ENCODE data around the gene FCHO2. TPM values are rescaled to one million over a fixed set of nuclear protein-coding genes. Genes with fewer than 3 reads are reported as not detected.

The FCHO2 gene
- total and polyA plus RNA-seq, 2 donors (not counting 3 experiments of a cell fraction or from before 2014, with no cell fraction given) = 12.0 to 25.2 TPM

DNA sequence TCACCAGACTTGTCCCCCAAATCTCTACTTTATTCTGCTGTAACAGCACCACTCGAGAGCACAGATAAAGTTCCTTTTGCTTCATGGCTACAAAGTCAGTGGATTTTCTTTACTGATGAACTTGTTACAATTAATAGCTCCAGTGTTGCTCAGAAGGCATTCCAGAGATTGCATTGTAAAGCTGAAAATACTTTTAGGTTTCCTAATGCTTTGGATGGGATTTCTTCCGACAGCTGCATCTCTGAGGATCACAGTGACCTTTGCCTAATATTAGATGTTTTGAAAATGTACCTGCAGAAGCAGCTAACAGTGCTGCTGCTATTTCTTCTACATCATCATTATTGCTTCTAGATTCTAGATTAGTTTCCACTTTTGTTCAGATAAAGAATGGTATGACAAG is 105.8 kb downstream of the FCHO2 start:
- H3K4me3 ChIP-seq (replicated peaks in 1 of 3; ENCODE audit: insufficient read depth in 1 of 3, low read depth in 1 of 3, low read length in 3 of 3) = no peak overlapping the region
- H3K36me3 ChIP-seq (ENCODE audit: control insufficient read depth in 2 of 2, extremely low read depth in 1 of 2, insufficient read depth in 2 of 2, low read length in 2 of 2) = peaks cover 0 to 2% of the 10 kb centered on the region in 2 experiments
- FAIRE-seq (no peak), DNase-seq (ENCODE audit: low read depth, low spot score) (no peak)
- no TSS peak for BruUV-seq (replicated peaks)
- dilution Hi-C loops (cut with MboI; ENCODE audit: extremely low pct_ligation_motif_present, low sequenced_read_pairs) = no loop called here
- H3K9me1 ChIP-seq (replicated peaks; ENCODE audit: control insufficient read depth, extremely low read depth, insufficient read depth, low read length) = no peaks in the 10 kb centered on the region
- H3K4me1 ChIP-seq (ENCODE audit: control insufficient read depth, extremely low read depth, insufficient read depth, low read length) = no peaks in the 10 kb centered on the region
- POLR2A ChIA-PET = no interaction called here
- no peak overlapping the region for H3K27ac ChIP-seq (ENCODE audit: insufficient read depth, low read depth, low read length)
- H3K79me2 ChIP-seq (ENCODE audit: control insufficient read depth, insufficient read depth, low read length) = no peaks in the 10 kb centered on the region
- H3K9ac ChIP-seq (replicated peaks; ENCODE audit: extremely low read depth, insufficient read depth, low read length) = no peak overlapping the region
- intact Hi-C loops (cut with micrococcal nuclease) = no loop called here
- no peaks in the 10 kb centered on the region for H3K9me3 ChIP-seq (replicated peaks; ENCODE audit: control insufficient read depth, insufficient read depth, low read length)
- no peaks in the 10 kb centered on the region for H3K27me3 ChIP-seq (ENCODE audit: control insufficient read depth in 2 of 2, insufficient read depth in 2 of 2, low read length in 2 of 2)
- H4K20me1 ChIP-seq (replicated peaks; ENCODE audit: control insufficient read depth, extremely low read depth, insufficient read depth, low read length) = no peaks in the 10 kb centered on the region
- H2AFZ ChIP-seq (ENCODE audit: low read depth, low read length) = no peak overlapping the region
- TF ChIP-seq, protein P1, sequence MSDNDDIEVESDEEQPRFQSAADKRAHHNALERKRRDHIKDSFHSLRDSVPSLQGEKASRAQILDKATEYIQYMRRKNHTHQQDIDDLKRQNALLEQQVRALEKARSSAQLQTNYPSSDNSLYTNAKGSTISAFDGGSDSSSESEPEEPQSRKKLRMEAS (IDR thresholded peaks at IDR 0.05; ENCODE audit: insufficient read depth, insufficient read length) = no peak
- TF ChIP-seq POLR2A (IDR thresholded peaks at IDR 0.05; ENCODE audit: low read depth, low read length) (no peak), POLR2AphosphoS5 (IDR thresholded peaks at IDR 0.05; ENCODE audit: insufficient read depth, low read depth, low read length) (no peak), EZH2 (IDR thresholded peaks at IDR 0.05; ENCODE audit: borderline replicate concordance, low read depth, low read length, severe bottlenecking) (no peak), MYC (IDR thresholded peaks at IDR 0.05; ENCODE audit: low read depth, low read length) (no peak), JUN (IDR thresholded peaks at IDR 0.05; ENCODE audit: borderline replicate concordance, insufficient read depth, insufficient read length, low read depth) (no peak), FOS (IDR thresholded peaks at IDR 0.05; ENCODE audit: borderline replicate concordance, insufficient read depth, low read length) (no peak), GATA2 (IDR thresholded peaks at IDR 0.05; ENCODE audit: insufficient read depth, insufficient read length, low read depth, low read length) (no peak)
- TF ChIP-seq, protein P2, sequence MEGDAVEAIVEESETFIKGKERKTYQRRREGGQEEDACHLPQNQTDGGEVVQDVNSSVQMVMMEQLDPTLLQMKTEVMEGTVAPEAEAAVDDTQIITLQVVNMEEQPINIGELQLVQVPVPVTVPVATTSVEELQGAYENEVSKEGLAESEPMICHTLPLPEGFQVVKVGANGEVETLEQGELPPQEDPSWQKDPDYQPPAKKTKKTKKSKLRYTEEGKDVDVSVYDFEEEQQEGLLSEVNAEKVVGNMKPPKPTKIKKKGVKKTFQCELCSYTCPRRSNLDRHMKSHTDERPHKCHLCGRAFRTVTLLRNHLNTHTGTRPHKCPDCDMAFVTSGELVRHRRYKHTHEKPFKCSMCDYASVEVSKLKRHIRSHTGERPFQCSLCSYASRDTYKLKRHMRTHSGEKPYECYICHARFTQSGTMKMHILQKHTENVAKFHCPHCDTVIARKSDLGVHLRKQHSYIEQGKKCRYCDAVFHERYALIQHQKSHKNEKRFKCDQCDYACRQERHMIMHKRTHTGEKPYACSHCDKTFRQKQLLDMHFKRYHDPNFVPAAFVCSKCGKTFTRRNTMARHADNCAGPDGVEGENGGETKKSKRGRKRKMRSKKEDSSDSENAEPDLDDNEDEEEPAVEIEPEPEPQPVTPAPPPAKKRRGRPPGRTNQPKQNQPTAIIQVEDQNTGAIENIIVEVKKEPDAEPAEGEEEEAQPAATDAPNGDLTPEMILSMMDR (IDR thresholded peaks at IDR 0.05; ENCODE audit: extremely low read depth in 1 of 2, insufficient read depth in 1 of 2, low read depth in 1 of 2, low read length in 2 of 2) = no peak
- H3K4me2 ChIP-seq (ENCODE audit: insufficient read depth, low read length) = no peak overlapping the region
- CTCF ChIA-PET = interaction anchor here (1.2 to 1.4 kb wide), 3 partner anchors 14 to 155 kb away, joined by 3 read pairs; no protein-coding TSS in a partner anchor
